HG03175 (cell line): ENCODE results near the gene RNF13.

ENCODE experiments used
- ATAC-seq: cut with Tn5 transposase; IDR thresholded peaks from one replicate; pipeline ENCODE4 v1.9.1; 2021; ENCODE audit warnings: mild to moderate bottlenecking, moderate library complexity; ENCODE audit not compliant: unreplicated experiment

RNF13 gene, protein sequence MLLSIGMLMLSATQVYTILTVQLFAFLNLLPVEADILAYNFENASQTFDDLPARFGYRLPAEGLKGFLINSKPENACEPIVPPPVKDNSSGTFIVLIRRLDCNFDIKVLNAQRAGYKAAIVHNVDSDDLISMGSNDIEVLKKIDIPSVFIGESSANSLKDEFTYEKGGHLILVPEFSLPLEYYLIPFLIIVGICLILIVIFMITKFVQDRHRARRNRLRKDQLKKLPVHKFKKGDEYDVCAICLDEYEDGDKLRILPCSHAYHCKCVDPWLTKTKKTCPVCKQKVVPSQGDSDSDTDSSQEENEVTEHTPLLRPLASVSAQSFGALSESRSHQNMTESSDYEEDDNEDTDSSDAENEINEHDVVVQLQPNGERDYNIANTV

DNA sequence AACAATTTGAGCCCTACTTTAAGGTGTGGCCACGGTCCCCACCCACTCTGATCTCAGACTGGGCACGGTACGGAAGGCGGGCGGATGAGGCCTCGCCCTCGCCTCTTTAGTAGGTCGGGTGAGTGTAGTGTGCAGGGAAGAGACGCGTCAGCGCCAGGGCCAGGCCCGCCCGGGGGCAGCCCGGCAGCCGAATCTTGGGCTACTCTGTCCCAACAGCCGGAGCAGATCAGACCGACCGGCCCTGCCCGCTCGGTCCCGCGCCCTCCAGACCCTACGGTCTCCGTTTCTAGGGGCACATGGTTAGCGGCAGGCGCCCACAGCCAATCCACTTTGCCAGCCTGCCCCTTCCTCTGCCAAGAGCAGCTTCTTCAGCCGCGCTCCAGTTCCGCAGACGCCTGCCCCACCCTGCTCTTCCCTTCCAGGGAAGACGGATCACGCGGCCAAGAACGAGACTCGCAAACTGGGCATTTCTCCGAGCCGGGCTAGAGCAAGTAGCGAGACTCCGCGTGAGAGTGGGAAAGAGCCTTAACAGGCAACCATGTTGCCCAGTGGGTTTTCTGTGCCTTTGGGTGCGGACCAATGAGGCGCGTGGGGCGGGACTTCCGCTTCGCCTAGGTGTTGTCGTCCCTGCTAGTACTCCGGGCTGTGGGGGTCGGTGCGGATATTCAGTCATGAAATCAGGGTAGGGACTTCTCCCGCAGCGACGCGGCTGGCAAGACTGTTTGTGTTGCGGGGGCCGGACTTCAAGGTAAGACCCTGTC is at the start of gene RNF13:
TSS of gene RNF13 (plus strand) at position 610 of the 761 bp plus-strand sequence. CDS start 32,812 bp downstream, outside the sequence.
- ATAC-seq, result peak; percentile 94

DNA sequence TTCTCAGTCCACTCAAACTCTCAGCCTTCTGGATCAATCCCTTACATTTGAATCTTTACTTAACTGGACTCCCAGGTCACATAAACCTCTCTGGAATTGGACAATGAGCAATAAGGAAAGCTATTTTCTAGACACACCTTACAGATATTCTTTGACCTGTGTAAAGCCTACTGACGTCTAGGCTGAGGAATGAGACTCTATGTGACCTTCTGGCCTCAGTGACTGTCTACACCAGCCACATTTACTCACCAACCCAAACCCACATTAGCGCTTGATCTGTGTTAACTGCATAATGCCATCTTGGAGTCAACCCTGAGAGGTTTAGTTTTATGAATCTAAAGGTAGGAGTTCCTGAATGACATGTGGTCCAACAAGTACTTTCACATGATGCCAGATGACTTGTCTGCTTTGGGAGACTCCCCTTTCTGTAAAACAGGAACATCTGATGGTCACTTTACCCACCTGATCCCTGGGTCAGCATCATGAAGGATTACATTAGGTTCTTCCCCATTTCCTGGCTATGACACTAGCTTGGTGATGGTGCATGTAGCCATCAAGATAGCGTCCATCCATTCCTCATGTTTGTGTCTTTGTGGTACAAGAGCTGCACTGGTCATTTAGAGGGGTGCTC is 49.3 kb upstream of the RNF13 start:
- no peak for ATAC-seq

GRCh38 chr3:149764302-149764701 is 48.7 kb upstream of the RNF13 start:
- no peak for ATAC-seq

GRCh38 chr3:149765762-149766334 is 47.2 kb upstream of the RNF13 start:
- no peak for ATAC-seq

- no peak for ATAC-seq
Observed at GRCh38 chr3:149767720-149768119, 45.3 kb upstream of the RNF13 start.

GRCh38 chr3:149768704-149769103 is 44.3 kb upstream of the RNF13 start:
- ATAC-seq, result no peak

DNA sequence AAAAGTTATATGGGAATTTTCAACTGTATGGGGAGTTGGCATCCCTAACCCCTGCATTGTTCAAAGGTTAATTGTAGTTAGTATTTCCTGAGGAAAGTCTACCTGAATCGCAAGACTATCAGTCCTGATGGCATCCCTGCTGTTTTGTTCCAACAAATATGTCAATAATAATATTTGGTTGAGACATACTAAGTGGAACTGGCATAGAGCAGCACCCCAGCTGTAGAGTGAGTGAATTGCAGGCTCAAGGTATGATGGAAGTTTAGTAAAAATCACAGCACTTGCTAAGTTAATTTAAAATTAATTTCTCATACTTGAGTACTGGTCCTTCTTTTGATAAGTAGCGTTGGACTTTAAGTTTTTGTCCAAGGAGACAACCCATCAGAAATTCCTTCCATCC is 42.8 kb upstream of the RNF13 start:
- ATAC-seq, result no peak

DNA sequence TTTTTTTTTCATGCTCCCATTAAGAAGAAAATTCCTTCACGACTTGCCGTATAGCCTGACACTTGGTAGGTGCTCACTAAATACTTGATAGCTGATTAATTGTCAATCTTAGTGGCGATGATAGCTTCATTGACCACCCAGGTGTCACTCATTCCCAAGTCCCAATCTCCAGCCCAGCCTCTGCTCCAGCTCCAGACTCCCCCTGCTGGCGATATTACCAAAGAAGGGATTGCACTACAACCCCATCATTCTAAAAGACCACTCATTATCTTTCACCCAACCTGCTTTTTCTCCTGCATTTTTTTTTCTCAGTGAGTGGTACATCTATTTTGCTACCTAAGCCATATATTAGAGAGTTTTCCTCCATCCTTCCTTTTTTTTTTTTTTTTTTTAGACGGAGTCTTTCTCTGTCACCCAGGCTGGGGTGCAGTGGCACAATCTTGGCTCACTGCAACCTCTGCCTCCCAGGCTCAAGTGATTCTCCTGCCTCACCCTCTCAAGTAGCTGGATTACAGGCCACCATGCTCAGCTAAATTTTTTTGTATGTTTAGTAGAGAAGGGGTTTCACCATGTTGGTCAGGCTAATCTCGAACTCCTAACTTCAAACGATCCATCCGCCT is 41.3 kb upstream of the RNF13 start:
- peak; percentile 67 for ATAC-seq

DNA sequence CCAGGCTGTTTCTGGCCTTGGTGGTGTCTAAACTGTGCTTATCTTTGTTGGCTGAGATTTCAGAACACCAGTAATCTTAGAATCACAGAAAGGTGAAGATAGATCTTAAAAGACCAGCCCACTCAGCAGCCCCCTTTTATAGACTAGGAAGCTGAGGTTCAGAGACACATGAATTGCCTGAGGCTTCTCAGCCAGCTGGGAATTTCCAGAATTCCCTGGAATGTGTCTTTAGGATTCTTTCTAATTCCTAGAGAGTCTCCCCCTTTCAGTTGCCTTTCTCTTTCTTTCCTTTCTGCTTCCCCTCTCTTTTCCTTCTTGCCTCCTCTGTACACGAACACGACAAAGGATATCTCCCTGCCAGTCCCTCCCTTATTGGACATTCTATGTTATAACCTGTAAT is 40.2 kb upstream of the RNF13 start:
- no peak for ATAC-seq

DNA sequence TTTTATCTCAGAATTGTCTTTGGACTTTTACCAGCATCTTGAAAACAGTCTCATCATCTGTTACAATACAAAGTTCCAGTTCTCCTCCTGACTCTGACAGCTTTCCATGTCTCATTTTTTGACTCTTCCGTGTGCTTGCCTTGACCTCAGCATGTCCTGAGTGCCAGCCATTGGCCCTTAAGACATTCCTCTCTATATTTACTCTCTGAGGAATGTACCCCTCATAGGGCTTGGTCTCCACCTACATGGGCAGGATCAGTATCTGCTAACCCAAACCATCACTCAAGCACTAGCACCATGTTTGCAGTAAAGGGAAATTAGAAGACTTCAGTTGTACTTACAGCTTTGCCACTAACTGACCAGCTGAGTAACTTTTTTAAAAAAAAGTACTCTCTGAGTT is 36.8 kb upstream of the RNF13 start:
- ATAC-seq, result no peak

DNA sequence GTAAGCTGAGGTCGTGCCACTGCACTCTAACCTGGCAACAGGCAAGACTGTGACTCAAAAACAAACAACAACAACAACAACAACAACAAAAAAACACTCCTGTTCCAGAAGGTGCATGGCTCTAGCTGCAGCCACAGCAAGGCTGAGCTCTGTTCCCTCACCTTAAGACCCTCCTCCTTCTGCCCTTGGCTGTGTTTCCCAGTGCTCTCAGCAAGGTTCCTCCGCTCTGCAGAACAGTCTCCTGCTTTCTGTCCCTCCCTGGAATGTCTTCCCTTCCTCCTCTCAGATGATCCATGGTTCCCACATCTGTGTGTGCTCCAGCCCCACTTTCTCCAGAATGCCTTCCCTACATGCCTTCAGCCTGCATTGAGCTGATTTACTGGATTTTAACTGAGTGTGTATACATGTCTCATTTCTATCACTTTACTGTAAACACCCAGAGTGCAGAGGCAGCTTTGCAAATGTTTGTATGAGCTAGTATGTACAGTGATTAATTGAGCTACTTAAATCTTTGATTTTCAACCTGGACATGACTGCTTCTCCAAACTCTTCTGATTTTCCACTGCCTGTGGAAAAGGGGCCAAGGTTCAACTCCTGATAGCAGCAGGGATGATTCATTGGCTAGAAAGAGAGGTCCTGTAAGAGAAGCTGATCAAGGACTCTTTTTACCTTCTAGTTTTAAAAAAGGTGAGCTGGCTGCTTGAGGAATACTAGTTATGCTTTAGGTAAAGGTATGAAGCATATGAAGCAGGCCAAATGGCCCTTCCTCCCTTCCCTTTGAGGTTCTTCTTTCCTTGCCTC is 35.4 kb upstream of the RNF13 start:
- no peak for ATAC-seq

DNA sequence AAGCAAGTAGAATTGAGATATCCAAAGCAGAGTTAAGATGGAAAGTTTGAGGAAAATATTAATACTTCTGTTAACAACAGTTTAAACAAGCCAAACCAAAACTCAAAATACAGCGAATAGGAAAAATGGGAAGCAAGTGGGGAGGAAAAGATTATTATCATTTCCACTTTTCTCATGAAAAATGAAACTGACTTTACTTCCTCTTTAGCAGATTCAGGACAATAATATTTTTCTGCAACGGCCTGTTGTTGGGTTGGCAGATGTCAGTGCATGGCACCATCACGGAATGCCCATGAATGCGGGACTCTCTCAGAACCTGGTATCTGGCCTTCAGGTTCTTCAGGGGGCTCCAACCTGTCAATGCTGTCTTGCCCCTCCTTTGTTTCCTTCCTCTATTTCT is 31.8 kb upstream of the RNF13 start:
- ATAC-seq, result peak; percentile 52

- peak; percentile 16 for ATAC-seq
Observed at GRCh38 chr3:149781741-149782140, 31.3 kb upstream of the RNF13 start.

- ATAC-seq, result no peak
Observed at GRCh38 chr3:149783576-149783975, 29.4 kb upstream of the RNF13 start.

GRCh38 chr3:149784064-149784704 is 28.8 kb upstream of the RNF13 start:
- ATAC-seq, result no peak

DNA sequence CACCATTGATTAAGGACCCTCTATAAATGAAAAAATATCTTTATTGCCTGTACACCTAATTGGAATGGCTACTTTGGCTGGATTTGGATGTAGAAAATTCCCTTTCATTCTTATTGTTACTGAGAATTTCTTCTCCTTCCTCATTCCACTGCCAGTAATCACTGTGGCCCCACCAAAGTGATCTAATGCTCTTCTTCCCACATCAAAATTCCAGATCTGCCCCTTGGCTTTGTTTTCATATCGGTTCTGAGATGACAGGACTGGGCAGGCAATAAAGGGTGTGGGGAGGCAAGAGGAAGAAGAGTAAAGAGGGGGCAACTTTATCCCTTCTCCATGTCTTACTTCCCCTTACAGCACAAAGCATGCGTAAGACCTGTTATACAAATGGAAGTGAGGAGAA is 22.7 kb upstream of the RNF13 start:
- no peak for ATAC-seq

GRCh38 chr3:149790698-149791097 is 22.3 kb upstream of the RNF13 start:
- no peak for ATAC-seq

DNA sequence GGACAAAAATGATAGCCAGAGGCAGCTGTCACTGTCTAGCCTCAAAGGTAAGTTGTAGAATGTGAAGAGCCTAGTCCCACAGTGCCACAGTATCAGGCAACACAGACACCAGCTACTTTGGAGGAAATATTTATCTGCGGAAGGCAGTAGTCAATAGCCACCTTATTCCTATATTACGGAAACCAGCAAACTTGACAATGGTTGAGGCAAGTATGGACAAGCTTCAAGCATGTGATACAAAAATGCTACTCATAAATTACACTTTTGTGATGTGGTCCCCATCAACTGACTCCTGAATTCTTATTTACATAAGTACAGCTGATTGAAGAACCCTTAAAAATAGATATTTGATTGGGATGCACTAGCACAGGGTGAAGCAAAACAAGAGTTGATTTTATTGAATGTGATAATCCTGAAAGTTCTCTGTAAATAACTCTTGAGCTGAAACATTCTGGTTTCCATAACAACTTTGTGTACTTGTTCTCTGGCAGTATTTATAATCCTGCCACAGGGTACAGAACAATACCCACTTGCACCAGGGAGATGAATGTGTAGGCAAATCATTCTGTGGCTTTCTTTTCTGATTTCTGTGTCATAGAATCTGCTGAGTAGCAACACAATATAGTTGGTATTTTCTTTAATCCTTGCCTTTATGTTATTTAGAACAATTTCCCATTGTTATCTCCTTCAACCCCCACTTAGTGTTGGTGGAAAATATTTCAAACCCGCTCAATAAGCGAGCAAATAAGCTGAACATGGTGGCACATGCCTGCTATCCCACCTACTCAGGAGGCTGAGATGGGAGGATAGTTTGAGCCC is 20.4 kb upstream of the RNF13 start, which contains the start of gene ANKUB1:
TSS of gene ANKUB1 (minus strand) at position 103 of the 819 bp plus-strand sequence. CDS start 188 bp downstream, outside the sequence.
- ATAC-seq, result no peak

DNA sequence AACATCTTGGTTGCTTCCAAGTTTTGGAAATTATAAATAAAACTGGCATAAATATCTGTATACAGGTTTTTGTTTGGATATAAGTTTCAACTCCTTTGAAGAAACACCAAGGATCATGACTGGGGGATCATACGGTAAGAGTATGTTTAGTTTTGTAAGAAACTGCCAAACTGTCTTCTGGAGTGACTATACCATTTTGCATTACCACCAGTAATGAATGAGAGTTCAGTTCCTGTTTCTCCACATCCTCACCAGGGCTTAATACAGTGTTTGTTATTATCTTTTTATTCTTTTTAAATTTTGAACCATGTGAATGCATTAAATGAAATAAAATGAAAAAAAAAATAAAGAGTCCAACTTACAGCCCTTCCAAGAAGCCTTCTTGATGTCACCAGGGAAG is 17.0 kb upstream of the RNF13 start:
- no peak for ATAC-seq
